SK-N-SH (cell line): ENCODE data around the gene CELSR2.

Source experiments
- CTCF ChIP-seq: fragments of 200-600 bp; sonication (generic); IDR thresholded peaks from 2 replicates; pipeline ENCODE4 v1.6.1; 2017; ENCODE audit warnings: antibody characterized with exemption, mild to moderate bottlenecking, moderate library complexity
- RFX5 ChIP-seq: IDR thresholded peaks from 2 replicates; pipeline ENCODE4 v1.6.1; 2012; ENCODE audit warnings: mild to moderate bottlenecking, improper control_type of control experiment, low read length
- SIN3A ChIP-seq: IDR thresholded peaks from 2 replicates; pipeline ENCODE4 v1.6.1; 2012; ENCODE audit warnings: low read depth, mild to moderate bottlenecking, low read length, moderate library complexity, borderline replicate concordance
- TAF1 ChIP-seq: IDR thresholded peaks from 2 replicates; pipeline ENCODE4 v1.6.1; 2012; ENCODE audit warnings: low read depth, mild to moderate bottlenecking, low read length, moderate library complexity, borderline replicate concordance
- USF2 ChIP-seq: fragments of 150-350 bp; IDR thresholded peaks from 2 replicates; pipeline ENCODE4 v1.6.1; 2017; ENCODE audit warnings: antibody characterized with exemption, low read length, low read depth, borderline replicate concordance

- TF ChIP-seq USF2 (no peak), TAF1 (no peak), RFX5 (no peak), SIN3A (no peak), CTCF (no peak)
These were observed 17.6 kb downstream of the CELSR2 start for GRCh38 chr1:109266965-109267364.
